Endothelial cell of umbilical vein (primary cell): ENCODE results near the gene PLEKHG3. TPM values are rescaled to one million over a fixed set of nuclear protein-coding genes. Genes with fewer than 3 reads are reported as not detected.

Source experiments
- BruUV-seq: library from RNA; stranded (reverse); fragments of 400-500 nt; replicated peaks from 2 replicates; lab custom pipeline; 2021; lab: Mats Ljungman, UMichigan
- CTCF ChIA-PET: fragments of 300-600, 350-600 bp; sonication (Branson Sonifier 250); formaldehyde crosslinking; loops from one replicate; lab custom pipeline; 2021; ENCODE audit warnings: antibody characterized with exemption, inconsistent platforms; lab: Charles Lee
- POLR2A ChIA-PET: fragments of 300-600, 350-600 bp; sonication (Branson Sonifier 250); formaldehyde crosslinking; loops from one replicate; lab custom pipeline; 2021; ENCODE audit warnings: antibody characterized with exemption, inconsistent platforms; lab: Charles Lee
- DNase-seq: peaks from one replicate; pipeline ENCODE4 v3.0.0-alpha.2; 2011; ENCODE audit warnings: low read depth, low spot score
- FAIRE-seq: peaks from 2 replicates; lab custom pipeline; 2011; peaks lifted over from hg19 to GRCh38; lab: Jason Lieb, UNC
- H2AFZ ChIP-seq: 2 replicates; pipeline ENCODE4 v1.6.0; 2012; ENCODE audit warnings: low read depth, low read length, control low read depth, inconsistent platforms
- H3K27ac ChIP-seq: 2 replicates; pipeline ENCODE4 v1.5.1; 2011; ENCODE audit warnings: low read depth, mild to moderate bottlenecking, control low read depth, low read length, moderate library complexity; ENCODE audit not compliant: insufficient read depth
- H3K27me3 ChIP-seq, 2 experiments: 2 replicates each; pipeline versions ENCODE4 v1.6.0 to v1.6.1; 2011; ENCODE audit warnings: low read length in 2 of 2, mixed read lengths in 1 of 2; ENCODE audit not compliant: control insufficient read depth in 2 of 2, insufficient read depth in 2 of 2
- H3K36me3 ChIP-seq, 2 experiments: 2 replicates in 1 of 2; 3 replicates in 1 of 2; pipeline ENCODE4 v1.5.1; 2011; ENCODE audit warnings: low read length in 2 of 2, mild to moderate bottlenecking in 1 of 2, moderate library complexity in 1 of 2; ENCODE audit not compliant: control insufficient read depth in 2 of 2, insufficient read depth in 2 of 2; ENCODE audit errors: extremely low read depth in 1 of 2
- H3K4me1 ChIP-seq: 3 replicates; pipeline ENCODE4 v1.5.1; 2011; ENCODE audit warnings: mild to moderate bottlenecking, low read length; ENCODE audit not compliant: control insufficient read depth, insufficient read depth; ENCODE audit errors: extremely low read depth
- H3K4me2 ChIP-seq: 2 replicates; pipeline ENCODE4 v1.6.1; 2011; ENCODE audit warnings: low read length, control low read depth, mixed read lengths; ENCODE audit not compliant: insufficient read depth
- H3K4me3 ChIP-seq, 3 experiments: fragments of 200-600 bp in 1 of 3; sonication (generic), shearing (Covaris generic) in 1 of 3; replicated peaks in 1 of 3; 2 replicates each; pipeline ENCODE4 v1.5.1; 2011 to 2016; ENCODE audit warnings: control low read depth in 3 of 3, low read length in 3 of 3, mild to moderate bottlenecking in 2 of 3, inconsistent platforms in 1 of 3, low read depth in 1 of 3, moderate library complexity in 1 of 3; ENCODE audit not compliant: insufficient read depth in 1 of 3
- H3K79me2 ChIP-seq: 2 replicates; pipeline ENCODE4 v1.6.0; 2012; ENCODE audit warnings: low read length, inconsistent platforms; ENCODE audit not compliant: control insufficient read depth, insufficient read depth
- H3K9ac ChIP-seq: replicated peaks from 2 replicates; pipeline ENCODE3; 2011; ENCODE audit warnings: low read length, control low read depth; ENCODE audit not compliant: insufficient read depth; ENCODE audit errors: extremely low read depth
- H3K9me1 ChIP-seq: replicated peaks from 3 replicates; pipeline ENCODE4 v1.6.0; 2011; ENCODE audit warnings: mild to moderate bottlenecking, low read length; ENCODE audit not compliant: control insufficient read depth, insufficient read depth; ENCODE audit errors: extremely low read depth
- H3K9me3 ChIP-seq: replicated peaks from 2 replicates; pipeline ENCODE4 v1.5.1; 2012; ENCODE audit warnings: low read length, inconsistent platforms; ENCODE audit not compliant: control insufficient read depth, insufficient read depth
- H4K20me1 ChIP-seq: replicated peaks from 2 replicates; pipeline ENCODE3; 2011; ENCODE audit warnings: mild to moderate bottlenecking, low read length; ENCODE audit not compliant: control insufficient read depth, insufficient read depth; ENCODE audit errors: extremely low read depth
- CTCF ChIP-seq, 2 donors: IDR thresholded peaks; 1 replicate in 1 of 2; 2 replicates in 1 of 2; pipeline ENCODE4 v1.5.1; 2011; ENCODE audit warnings: low read length in 2 of 2, mild to moderate bottlenecking in 2 of 2, moderate library complexity in 2 of 2, control low read depth in 1 of 2, inconsistent platforms in 1 of 2, low read depth in 1 of 2; ENCODE audit not compliant: insufficient read depth in 1 of 2; ENCODE audit errors: extremely low read depth in 1 of 2
- EZH2 ChIP-seq: IDR thresholded peaks from 2 replicates; pipeline ENCODE4 v1.6.1; 2012; ENCODE audit warnings: borderline replicate concordance, low read depth, mild to moderate bottlenecking, moderate library complexity, low read length, inconsistent platforms; ENCODE audit not compliant: severe bottlenecking
- FOS ChIP-seq: IDR thresholded peaks from 2 replicates; pipeline ENCODE4 v1.6.1; 2011; ENCODE audit warnings: mild to moderate bottlenecking, low read length, moderate library complexity, borderline replicate concordance; ENCODE audit not compliant: insufficient read depth
- GATA2 ChIP-seq: IDR thresholded peaks from 2 replicates; pipeline ENCODE4 v1.7.0; 2011; ENCODE audit warnings: low read depth, mild to moderate bottlenecking, moderate library complexity, mixed read lengths, low read length; ENCODE audit not compliant: insufficient read length, insufficient read depth
- JUN ChIP-seq: IDR thresholded peaks from 2 replicates; pipeline ENCODE4 v1.6.1; 2011; ENCODE audit warnings: borderline replicate concordance, low read depth; ENCODE audit not compliant: insufficient read length, insufficient read depth
- MAX ChIP-seq: IDR thresholded peaks from 2 replicates; pipeline ENCODE4 v1.6.1; 2011; ENCODE audit not compliant: insufficient read depth, insufficient read length
- MYC ChIP-seq: IDR thresholded peaks from one replicate; pipeline ENCODE4 v1.6.1; 2011; ENCODE audit warnings: mild to moderate bottlenecking, low read depth, low read length
- POLR2A ChIP-seq: IDR thresholded peaks from 2 replicates; pipeline ENCODE4 v1.6.1; 2012; ENCODE audit warnings: low read depth, mild to moderate bottlenecking, control low read depth, low read length
- POLR2AphosphoS5 ChIP-seq: IDR thresholded peaks from 2 replicates; pipeline ENCODE4 v1.6.1; 2012; ENCODE audit warnings: low read depth, mild to moderate bottlenecking, control low read depth, low read length, moderate library complexity; ENCODE audit not compliant: insufficient read depth
- dilution Hi-C: fragments of 300-500 bp; cut with MboI; formaldehyde crosslinking; loops from one replicate; pipeline ENCODE4 v1.15.0; 2019; ENCODE audit warnings: low sequenced_read_pairs; ENCODE audit not compliant: extremely low pct_ligation_motif_present
- intact Hi-C: fragments of 100-400 bp; cut with micrococcal nuclease; formaldehyde crosslinking; loops from one replicate; pipeline ENCODE4 v1.10.0; 2022
- polyA plus RNA-seq, 4 experiments: library from polyadenylated mRNA; depleted of rRNA in 3 of 4; stranded (reverse) in 3 of 4; unstranded in 1 of 4; fragments of >200 nt; gene quantifications; 2 replicates each; pipeline versions ENCODE4 v1.2.1 to v1.2.3, GENCODE V29; 2011 to 2012; ENCODE audit warnings: missing spikeins in 1 of 4
- total RNA-seq: library from RNA; stranded (reverse); gene quantifications from 2 replicates; pipeline ENCODE4 v1.2.3, GENCODE V29; 2021

PLEKHG3 gene
- total and polyA plus RNA-seq, 2 donors (not counting 3 experiments of a cell fraction or from before 2014, with no cell fraction given) = 6.6 to 8.0 TPM

- H3K27me3 ChIP-seq = peaks cover 43 to 57% of the 10 kb centered on the region in 2 experiments
- dilution Hi-C loops = no loop called here
Observed at GRCh38 chr14:64700894-64701293, 3.3 kb upstream of the PLEKHG3 start.

GRCh38 chr14:64701660-64702059 is 2.6 kb upstream of the PLEKHG3 start:
- Histone ChIP-seq H2AFZ (no peak overlapping the region), H3K9ac (no peak overlapping the region), H3K79me2 (peaks cover 2% of the 10 kb centered on the region), H3K27ac (no peak overlapping the region), H4K20me1 (no peaks in the 10 kb centered on the region), H3K9me3 (no peaks in the 10 kb centered on the region), H3K9me1 (no peaks in the 10 kb centered on the region), H3K4me2 (no peak overlapping the region), H3K4me1 (peaks cover 16% of the 10 kb centered on the region), H3K36me3 (no peaks in the 10 kb centered on the region), H3K4me3 (no peak overlapping the region), H3K27me3 (peaks cover 37 to 49% of the 10 kb centered on the region in 2 experiments)
- FAIRE-seq (no peak), DNase-seq (no peak)
- intact Hi-C loops (no loop called here), dilution Hi-C loops (no loop called here)
- no TSS peak for BruUV-seq
- TF ChIP-seq CTCF (IDR thresholded peaks at IDR 0.05; ENCODE audit: extremely low read depth in 1 of 2, insufficient read depth in 1 of 2, low read depth in 1 of 2, low read length in 2 of 2) (no peak), POLR2A (no peak), POLR2AphosphoS5 (no peak), MAX (no peak), FOS (no peak), JUN (no peak), MYC (no peak), EZH2 (no peak), GATA2 (no peak)
- ChIA-PET CTCF (no interaction called here), POLR2A (no interaction called here)

More at GRCh38 chr14:64700894-64701293, 3.3 kb upstream of the PLEKHG3 start:
- H3K4me1 ChIP-seq = peaks cover 16% of the 10 kb centered on the region
- intact Hi-C loops = no loop called here
- ChIA-PET CTCF (no interaction called here), POLR2A (no interaction called here)
- H3K9me1 ChIP-seq = no peaks in the 10 kb centered on the region
- no peak for DNase-seq
- H3K9ac ChIP-seq = no peak overlapping the region
- H3K4me2 ChIP-seq = no peak overlapping the region
- H2AFZ ChIP-seq = no peak overlapping the region
- BruUV-seq = no TSS peak
- no peaks in the 10 kb centered on the region for H3K9me3 ChIP-seq
- no peaks in the 10 kb centered on the region for H4K20me1 ChIP-seq
- H3K36me3 ChIP-seq = no peaks in the 10 kb centered on the region
- no peak overlapping the region for H3K27ac ChIP-seq
- no peak for FAIRE-seq
- no peak overlapping the region for H3K4me3 ChIP-seq
- TF ChIP-seq FOS = no peak
- TF ChIP-seq MYC = no peak
- TF ChIP-seq JUN = no peak
- no peak for TF ChIP-seq GATA2
- TF ChIP-seq POLR2A = no peak
- peaks cover 2% of the 10 kb centered on the region for H3K79me2 ChIP-seq
